ENCODE measurements around the gene ZFYVE16. TPM values are rescaled to one million over a fixed set of nuclear protein-coding genes. Genes with fewer than 3 reads are reported as not detected.
"Not testable (repeated sequence)": the region's sequence is repeated elsewhere in the genome, so short reads cannot be mapped to it uniquely, and the experiment has no call there.

The ZFYVE16 gene
- total RNA-seq, 2 experiments from 2014 or later, result 12.0 to 12.1 TPM

GRCh38 chr5:80438739-80439138 lies 30.9 kb downstream of the ZFYVE16 start:
- Mint-ChIP-seq H3K9me3 (ENCODE audit: low read depth) (no peaks in the 10 kb centered on the region), H3K4me3 (no peak overlapping the region), H3K36me3 (peaks cover 20% of the 10 kb centered on the region), H3K27ac (no peak overlapping the region), H3K27me3 (no peaks in the 10 kb centered on the region), H3K4me1 (no peaks in the 10 kb centered on the region)
- ATAC-seq (no peak), DNase-seq (no peak)
- CTCF ChIA-PET, result no interaction called here

GRCh38 chr5:80439213-80439612 lies 31.3 kb downstream of the ZFYVE16 start:
- Mint-ChIP-seq H3K27me3 (no peaks in the 10 kb centered on the region), H3K27ac (no peak overlapping the region), H3K9me3 (ENCODE audit: low read depth) (no peaks in the 10 kb centered on the region), H3K36me3 (peaks cover 20% of the 10 kb centered on the region), H3K4me3 (no peak overlapping the region), H3K4me1 (no peaks in the 10 kb centered on the region)
- DNase-seq (no peak), ATAC-seq (no peak)
- CTCF ChIA-PET, result no interaction called here

- H3K27ac Mint-ChIP-seq, result no peak overlapping the region
- no peaks in the 10 kb centered on the region for H3K9me3 Mint-ChIP-seq (ENCODE audit: low read depth)
- CTCF ChIA-PET, result interaction anchor here (1.0 kb wide), 1 partner anchor 31 kb away, joined by 4 read pairs; no protein-coding TSS in a partner anchor
- no peak for DNase-seq
- H3K4me1 Mint-ChIP-seq, result no peaks in the 10 kb centered on the region
- ATAC-seq, result no peak
- no peak overlapping the region for H3K4me3 Mint-ChIP-seq
- no peaks in the 10 kb centered on the region for H3K27me3 Mint-ChIP-seq
- H3K36me3 Mint-ChIP-seq, result peaks cover 4% of the 10 kb centered on the region
Observed at GRCh38 chr5:80442742-80443141, 34.9 kb downstream of the ZFYVE16 start.

- CTCF ChIA-PET, result no interaction called here
- H3K4me1 Mint-ChIP-seq, result no peaks in the 10 kb centered on the region
- no peaks in the 10 kb centered on the region for H3K27me3 Mint-ChIP-seq
- H3K9me3 Mint-ChIP-seq (ENCODE audit: low read depth), result no peaks in the 10 kb centered on the region
- DNase-seq, result no peak
- no peak overlapping the region for H3K4me3 Mint-ChIP-seq
- H3K27ac Mint-ChIP-seq, result no peak overlapping the region
- peaks cover 14% of the 10 kb centered on the region for H3K36me3 Mint-ChIP-seq
- ATAC-seq, result no peak
Observed at GRCh38 chr5:80453366-80453765, 45.5 kb downstream of the ZFYVE16 start.

- H3K4me1 Mint-ChIP-seq, result no peaks in the 10 kb centered on the region
- CTCF ChIA-PET, result no interaction called here
- H3K9me3 Mint-ChIP-seq (ENCODE audit: low read depth), result peaks cover 24% of the 10 kb centered on the region
- ATAC-seq, result no peak
- no peak overlapping the region for H3K4me3 Mint-ChIP-seq
- H3K27ac Mint-ChIP-seq, result no peak overlapping the region
- H3K36me3 Mint-ChIP-seq, result peaks cover 65% of the 10 kb centered on the region
- H3K27me3 Mint-ChIP-seq, result no peaks in the 10 kb centered on the region
- DNase-seq, result no peak
Observed at GRCh38 chr5:80463269-80463668, 55.4 kb downstream of the ZFYVE16 start.

- ATAC-seq, result no peak
Observed at GRCh38 chr5:80466669-80467485, 59.0 kb downstream of the ZFYVE16 start.

GRCh38 chr5:80468131-80468530 lies 60.3 kb downstream of the ZFYVE16 start:
- no peaks in the 10 kb centered on the region for H3K27me3 Mint-ChIP-seq
- DNase-seq (no peak), ATAC-seq (no peak)
- H3K36me3 Mint-ChIP-seq, result peaks cover 57% of the 10 kb centered on the region
- no peak overlapping the region for H3K27ac Mint-ChIP-seq
- CTCF ChIA-PET, result interaction anchor here (1.1 kb wide), 1 partner anchor 13 kb away, joined by 3 read pairs; no protein-coding TSS in a partner anchor
- H3K9me3 Mint-ChIP-seq (ENCODE audit: low read depth), result peaks cover 26% of the 10 kb centered on the region
- no peaks in the 10 kb centered on the region for H3K4me1 Mint-ChIP-seq
- H3K4me3 Mint-ChIP-seq, result no peak overlapping the region

More at GRCh38 chr5:80466669-80467485, 59.0 kb downstream of the ZFYVE16 start:
- H3K4me1 Mint-ChIP-seq, result no peaks in the 10 kb centered on the region
- peaks cover 65% of the 10 kb centered on the region for H3K36me3 Mint-ChIP-seq
- CTCF ChIA-PET, result interaction anchor here (0.6 to 1.1 kb wide), 2 partner anchors 14 to 29 kb away, joined by 3 to 4 read pairs; no protein-coding TSS in a partner anchor
- no peaks in the 10 kb centered on the region for H3K27me3 Mint-ChIP-seq
- no peak overlapping the region for H3K4me3 Mint-ChIP-seq
- peaks cover 28% of the 10 kb centered on the region for H3K9me3 Mint-ChIP-seq (ENCODE audit: low read depth)
- no peak overlapping the region for H3K27ac Mint-ChIP-seq
- DNase-seq, result no peak

GRCh38 chr5:80470631-80471030 lies 62.8 kb downstream of the ZFYVE16 start:
- Mint-ChIP-seq H3K36me3 (peaks cover 52% of the 10 kb centered on the region), H3K9me3 (ENCODE audit: low read depth) (peaks cover 15% of the 10 kb centered on the region)
- H3K27ac Mint-ChIP-seq, ATAC-seq, H3K4me1 Mint-ChIP-seq, H3K27me3 Mint-ChIP-seq, DNase-seq, H3K4me3 Mint-ChIP-seq: not testable (repeated sequence)
- CTCF ChIA-PET, result interaction anchor here (1.2 kb wide), 1 partner anchor 10 kb away, joined by 3 read pairs; no protein-coding TSS in a partner anchor

GRCh38 chr5:80474929-80475328 lies 67.1 kb downstream of the ZFYVE16 start:
- DNase-seq (no peak), ATAC-seq (no peak)
- peaks cover 9% of the 10 kb centered on the region for H3K9me3 Mint-ChIP-seq (ENCODE audit: low read depth)
- H3K4me1 Mint-ChIP-seq, result no peaks in the 10 kb centered on the region
- H3K27ac Mint-ChIP-seq, result no peak overlapping the region
- peaks cover 34% of the 10 kb centered on the region for H3K36me3 Mint-ChIP-seq
- no peak overlapping the region for H3K4me3 Mint-ChIP-seq
- CTCF ChIA-PET, result no interaction called here
- no peaks in the 10 kb centered on the region for H3K27me3 Mint-ChIP-seq

GRCh38 chr5:80479713-80480112 lies 71.8 kb downstream of the ZFYVE16 start:
- H3K4me3 Mint-ChIP-seq, result no peak overlapping the region

GRCh38 chr5:80480354-80480753 lies 72.5 kb downstream of the ZFYVE16 start:
- Mint-ChIP-seq H3K36me3 (peaks cover 15% of the 10 kb centered on the region), H3K27me3 (peaks cover 8% of the 10 kb centered on the region), H3K4me3 (no peak overlapping the region), H3K9me3 (ENCODE audit: low read depth) (peaks cover 3% of the 10 kb centered on the region), H3K27ac (no peak overlapping the region), H3K4me1 (peaks cover 4% of the 10 kb centered on the region)
- ATAC-seq (no peak), DNase-seq (no peak)
- CTCF ChIA-PET, result interaction anchor here (1.0 to 2.1 kb wide), 4 partner anchors 8 to 203 kb away, joined by 3 to 13 read pairs (median 3); no protein-coding TSS in a partner anchor

More at GRCh38 chr5:80479713-80480112, 71.8 kb downstream of the ZFYVE16 start:
- H3K4me1 Mint-ChIP-seq, result peaks cover 4% of the 10 kb centered on the region
- DNase-seq, result no peak
- ATAC-seq, result no peak
- H3K27ac Mint-ChIP-seq, result no peak overlapping the region
- CTCF ChIA-PET, result interaction anchor here (2.1 kb wide), 1 partner anchor 192 kb away, joined by 13 read pairs; no protein-coding TSS in a partner anchor
- peaks cover 20% of the 10 kb centered on the region for H3K36me3 Mint-ChIP-seq
- H3K27me3 Mint-ChIP-seq, result peaks cover 2% of the 10 kb centered on the region
- H3K9me3 Mint-ChIP-seq (ENCODE audit: low read depth), result peaks cover 3% of the 10 kb centered on the region

- Mint-ChIP-seq H3K27me3 (peaks cover 15% of the 10 kb centered on the region), H3K9me3 (ENCODE audit: low read depth) (peaks cover 3% of the 10 kb centered on the region), H3K4me1 (peaks cover 4% of the 10 kb centered on the region), H3K4me3 (no peak overlapping the region), H3K36me3 (peaks cover 14% of the 10 kb centered on the region), H3K27ac (no peak overlapping the region)
- DNase-seq (peak; percentile 70), ATAC-seq (peak; percentile 70)
- CTCF ChIA-PET, result interaction anchor here (0.6 to 2.1 kb wide), 10 partner anchors 9 to 1348 kb away, joined by 3 to 13 read pairs (median 3); no protein-coding TSS in a partner anchor
Observed at GRCh38 chr5:80481019-80481893, 73.4 kb downstream of the ZFYVE16 start.

GRCh38 chr5:80482578-80482977 lies 74.7 kb downstream of the ZFYVE16 start:
- DNase-seq, result no peak
- H3K27me3 Mint-ChIP-seq, result peaks cover 27% of the 10 kb centered on the region
- no peak overlapping the region for H3K4me3 Mint-ChIP-seq
- H3K27ac Mint-ChIP-seq, result no peak overlapping the region
- H3K4me1 Mint-ChIP-seq, result peaks cover 11% of the 10 kb centered on the region
- ATAC-seq, result no peak
- H3K36me3 Mint-ChIP-seq, result peaks cover 15% of the 10 kb centered on the region
- H3K9me3 Mint-ChIP-seq (ENCODE audit: low read depth), result peaks cover 3% of the 10 kb centered on the region
- CTCF ChIA-PET, result interaction anchor here (1.3 to 1.8 kb wide), 3 partner anchors 10 to 137 kb away, joined by 3 to 6 read pairs (median 4); no protein-coding TSS in a partner anchor

All from activated CD8-positive, alpha-beta memory T cell treated with anti-CD3 and anti-CD28 coated beads, Interleukin-2, amount 10 ng/mL, durations not matched to agents 7 days and 5 days (primary cell).